SU-DHL-6 (cell line): ENCODE results near the gene AQP2.

Source experiments
- H2AFZ ChIP-seq: fragments of 200-600 bp; sonication (generic); 2 replicates; pipeline ENCODE4 v1.6.1; 2014; ENCODE audit warnings: low read depth, mild to moderate bottlenecking, moderate library complexity, mixed read lengths, antibody characterized with exemption, low read length; ENCODE audit not compliant: severe bottlenecking
- H3F3A ChIP-seq: fragments of 200-600 bp; shearing (Covaris generic); 2 replicates; pipeline ENCODE4 v1.6.0; 2016; ENCODE audit warnings: antibody characterized with exemption, mild to moderate bottlenecking; ENCODE audit not compliant: insufficient read depth
- H3K27ac ChIP-seq: fragments of 200-600 bp; sonication (generic); 2 replicates; pipeline ENCODE4 v1.5.1; 2016; ENCODE audit warnings: low read depth, mild to moderate bottlenecking, low read length, moderate library complexity, mixed read lengths
- H3K27me3 ChIP-seq: fragments of 200-600 bp; sonication (generic), shearing (Covaris generic); 2 replicates; pipeline ENCODE4 v1.6.0; 2014; ENCODE audit warnings: mild to moderate bottlenecking, low read length
- H3K36me3 ChIP-seq: fragments of 200-600 bp; sonication (generic); 2 replicates; pipeline ENCODE4 v1.6.1; 2014; ENCODE audit warnings: mild to moderate bottlenecking, low read length, mixed read lengths
- H3K4me2 ChIP-seq: fragments of 300-600, 200-600 bp; shearing (Covaris generic), sonication (generic); 2 replicates; pipeline ENCODE4 v1.6.0; 2014; ENCODE audit warnings: low read length, low read depth, mild to moderate bottlenecking; ENCODE audit not compliant: poor library complexity, severe bottlenecking
- H3K4me3 ChIP-seq: fragments of 200-600 bp; sonication (generic); 2 replicates; pipeline ENCODE4 v1.5.1; 2014; ENCODE audit warnings: antibody characterized with exemption, low read length, mild to moderate bottlenecking, mixed read lengths; ENCODE audit not compliant: insufficient read depth, poor library complexity, severe bottlenecking
- H3K79me2 ChIP-seq: fragments of 200-600 bp; sonication (generic); 2 replicates; pipeline ENCODE4 v1.6.1; 2014; ENCODE audit warnings: mild to moderate bottlenecking, low read length, moderate library complexity; ENCODE audit not compliant: insufficient read depth
- H3K9ac ChIP-seq: fragments of 200-600 bp; sonication (generic); 2 replicates; pipeline ENCODE4 v1.7.0; 2014; ENCODE audit warnings: mild to moderate bottlenecking, low read length
- H3K9me2 ChIP-seq: fragments of 200-600 bp; sonication (generic); replicated peaks from 2 replicates; pipeline ENCODE4 v1.6.1; 2014; ENCODE audit warnings: low read length; ENCODE audit not compliant: insufficient read depth
- H3K9me3 ChIP-seq: fragments of 200-600 bp; sonication (generic); 2 replicates; pipeline ENCODE4 v1.6.1; 2014; ENCODE audit warnings: low read length, mixed read lengths; ENCODE audit not compliant: insufficient read depth
- H4K20me1 ChIP-seq: fragments of 200-600 bp; sonication (generic); 2 replicates; pipeline ENCODE4 v1.6.1; 2014; ENCODE audit warnings: low read depth, mild to moderate bottlenecking, antibody characterized with exemption, low read length, moderate library complexity, mixed read lengths
- CTCF ChIP-seq: fragments of 200-600 bp; sonication (generic); IDR thresholded peaks from one replicate; pipeline ENCODE4 v1.5.1; 2017; ENCODE audit warnings: antibody characterized with exemption, mild to moderate bottlenecking, low read length, moderate library complexity; ENCODE audit not compliant: insufficient read depth, poor library complexity, severe bottlenecking
- EZH2phosphoT487 ChIP-seq: fragments of 200-600 bp; sonication (generic), shearing (Covaris generic); conservative IDR thresholded peaks from 2 replicates; pipeline ENCODE4 v1.6.1; 2018; ENCODE audit warnings: mild to moderate bottlenecking, antibody characterized with exemption, low read length, moderate library complexity, mixed read lengths

AQP2 gene

GRCh38 chr12:49943625-49943960 lies 6.9 kb upstream of the AQP2 start:
- Histone ChIP-seq H4K20me1 (no peaks in the 10 kb centered on the region), H3K9me2 (no peaks in the 10 kb centered on the region), H3K9me3 (no peaks in the 10 kb centered on the region), H2AFZ (no peak overlapping the region), H3F3A (no peaks in the 10 kb centered on the region), H3K4me3 (no peak overlapping the region), H3K27ac (no peak overlapping the region), H3K36me3 (no peaks in the 10 kb centered on the region), H3K79me2 (no peaks in the 10 kb centered on the region), H3K9ac (no peak overlapping the region), H3K27me3 (no peaks in the 10 kb centered on the region), H3K4me2 (no peak overlapping the region)
- no peak for TF ChIP-seq CTCF
- TF ChIP-seq EZH2phosphoT487 = no peak

DNA sequence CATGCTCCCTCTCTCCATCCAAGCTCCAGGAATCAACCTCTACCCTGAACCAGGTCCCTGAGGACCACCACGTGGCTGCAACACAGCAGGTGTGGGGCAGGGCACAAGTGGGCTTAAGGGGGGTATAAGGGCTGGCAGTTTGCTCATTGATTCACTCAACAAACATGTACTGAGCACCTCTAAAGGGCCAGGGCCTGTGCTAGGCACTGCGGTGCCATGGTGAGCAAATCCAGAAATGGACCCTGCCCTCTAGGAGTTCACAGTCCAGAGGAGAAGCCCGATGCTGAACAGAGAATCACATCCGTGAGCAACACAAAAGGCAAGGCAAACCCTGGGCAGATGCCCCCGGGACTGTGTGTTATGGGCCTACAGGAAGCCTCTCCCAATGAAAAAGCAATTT lies 6.5 kb upstream of the AQP2 start:
- no peak overlapping the region for H3K27ac ChIP-seq
- H3F3A ChIP-seq = no peaks in the 10 kb centered on the region
- no peak overlapping the region for H3K4me3 ChIP-seq
- H4K20me1 ChIP-seq = no peaks in the 10 kb centered on the region
- no peak overlapping the region for H3K4me2 ChIP-seq
- no peaks in the 10 kb centered on the region for H3K9me3 ChIP-seq
- no peaks in the 10 kb centered on the region for H3K9me2 ChIP-seq
- no peak overlapping the region for H3K9ac ChIP-seq
- no peak overlapping the region for H2AFZ ChIP-seq
- H3K36me3 ChIP-seq = no peaks in the 10 kb centered on the region
- no peaks in the 10 kb centered on the region for H3K79me2 ChIP-seq
- TF ChIP-seq CTCF (no peak), EZH2phosphoT487 (no peak)
- no peaks in the 10 kb centered on the region for H3K27me3 ChIP-seq

DNA sequence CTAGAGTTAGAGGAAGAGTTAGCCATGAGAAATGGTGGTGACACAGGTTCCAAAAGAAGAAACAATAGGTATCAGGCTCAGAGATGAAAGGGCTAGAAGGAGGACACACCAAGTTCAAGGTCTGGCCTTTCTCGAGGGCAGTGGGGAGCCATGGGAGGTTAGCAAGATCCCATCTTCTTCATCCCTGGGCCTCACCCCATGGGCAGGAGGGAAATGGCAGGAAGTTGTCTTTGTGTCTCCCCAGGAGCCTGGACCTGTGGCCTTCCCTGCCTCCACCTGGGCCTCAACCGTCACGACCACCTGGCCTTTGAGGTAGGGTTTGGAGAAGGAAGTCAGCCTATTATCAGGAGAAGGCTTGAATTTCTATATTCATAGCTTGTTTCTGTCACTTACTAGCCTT lies 5.8 kb upstream of the AQP2 start:
- no peak overlapping the region for H2AFZ ChIP-seq
- no peaks in the 10 kb centered on the region for H3K9me3 ChIP-seq
- TF ChIP-seq CTCF (no peak), EZH2phosphoT487 (no peak)
- H3K4me3 ChIP-seq = no peak overlapping the region
- H3K9me2 ChIP-seq = no peaks in the 10 kb centered on the region
- no peaks in the 10 kb centered on the region for H3F3A ChIP-seq
- no peak overlapping the region for H3K27ac ChIP-seq
- no peaks in the 10 kb centered on the region for H3K36me3 ChIP-seq
- H3K4me2 ChIP-seq = no peak overlapping the region
- no peaks in the 10 kb centered on the region for H4K20me1 ChIP-seq
- no peak overlapping the region for H3K9ac ChIP-seq
- H3K79me2 ChIP-seq = no peaks in the 10 kb centered on the region
- no peaks in the 10 kb centered on the region for H3K27me3 ChIP-seq
